Measurements from ENCODE around the gene ZNF394.

- TF ChIP-seq JUND (IDR thresholded peaks at IDR 0.05) (no peak), EGR1 (IDR thresholded peaks at IDR 0.05; ENCODE audit: low read depth) (no peak), CTCF (IDR thresholded peaks at IDR 0.05 in 2 of 3, conservative IDR thresholded peaks at IDR 0.05 in 1 of 3; ENCODE audit: borderline replicate concordance in 1 of 3, insufficient read depth in 1 of 3, low read depth in 2 of 3, low read length in 2 of 3) (no peak), REST (IDR thresholded peaks at IDR 0.05; ENCODE audit: low read depth) (no peak), POLR2AphosphoS5 (IDR thresholded peaks at IDR 0.05; ENCODE audit: low read depth, low read length) (no peak), EZH2 (IDR thresholded peaks at IDR 0.05) (no peak), YY1 (IDR thresholded peaks at IDR 0.05; ENCODE audit: extremely low read depth, insufficient replicate concordance, low read depth, low read length) (no peak), ZNF274 (IDR thresholded peaks at IDR 0.05; ENCODE audit: low read depth, low read length) (no peak), POLR2A (IDR thresholded peaks at IDR 0.05; ENCODE audit: borderline replicate concordance, extremely low read depth, insufficient read depth, insufficient read length) (no peak), ATF3 (IDR thresholded peaks at IDR 0.05) (no peak), MAX (IDR thresholded peaks at IDR 0.05) (no peak)
Measured at GRCh38 chr7:99456288-99456687, 43.8 kb downstream of the ZNF394 start.

All from HCT116 (cell line).